Endothelial cell of umbilical vein (primary cell): ENCODE data around the gene CLDND1. TPM values are rescaled to one million over a fixed set of nuclear protein-coding genes. Genes with fewer than 3 reads are reported as not detected.

Source experiments
- BruUV-seq: library from RNA; stranded (reverse); fragments of 400-500 nt; replicated peaks from 2 replicates; lab custom pipeline; 2021; lab: Mats Ljungman, UMichigan
- CTCF ChIA-PET: fragments of 300-600, 350-600 bp; sonication (Branson Sonifier 250); formaldehyde crosslinking; loops from one replicate; lab custom pipeline; 2021; ENCODE audit warnings: antibody characterized with exemption, inconsistent platforms; lab: Charles Lee
- POLR2A ChIA-PET: fragments of 300-600, 350-600 bp; sonication (Branson Sonifier 250); formaldehyde crosslinking; loops from one replicate; lab custom pipeline; 2021; ENCODE audit warnings: antibody characterized with exemption, inconsistent platforms; lab: Charles Lee
- DNase-seq: peaks from one replicate; pipeline ENCODE4 v3.0.0-alpha.2; 2011; ENCODE audit warnings: low read depth, low spot score
- FAIRE-seq: peaks from 2 replicates; lab custom pipeline; 2011; peaks lifted over from hg19 to GRCh38; lab: Jason Lieb, UNC
- H2AFZ ChIP-seq: 2 replicates; pipeline ENCODE4 v1.6.0; 2012; ENCODE audit warnings: low read depth, low read length, control low read depth, inconsistent platforms
- H3K27ac ChIP-seq: 2 replicates; pipeline ENCODE4 v1.5.1; 2011; ENCODE audit warnings: low read depth, mild to moderate bottlenecking, control low read depth, low read length, moderate library complexity; ENCODE audit not compliant: insufficient read depth
- H3K27me3 ChIP-seq, 2 experiments: 2 replicates each; pipeline versions ENCODE4 v1.6.0 to v1.6.1; 2011; ENCODE audit warnings: low read length in 2 of 2, mixed read lengths in 1 of 2; ENCODE audit not compliant: control insufficient read depth in 2 of 2, insufficient read depth in 2 of 2
- H3K36me3 ChIP-seq, 2 experiments: 2 replicates in 1 of 2; 3 replicates in 1 of 2; pipeline ENCODE4 v1.5.1; 2011; ENCODE audit warnings: low read length in 2 of 2, mild to moderate bottlenecking in 1 of 2, moderate library complexity in 1 of 2; ENCODE audit not compliant: control insufficient read depth in 2 of 2, insufficient read depth in 2 of 2; ENCODE audit errors: extremely low read depth in 1 of 2
- H3K4me1 ChIP-seq: 3 replicates; pipeline ENCODE4 v1.5.1; 2011; ENCODE audit warnings: mild to moderate bottlenecking, low read length; ENCODE audit not compliant: control insufficient read depth, insufficient read depth; ENCODE audit errors: extremely low read depth
- H3K4me2 ChIP-seq: 2 replicates; pipeline ENCODE4 v1.6.1; 2011; ENCODE audit warnings: low read length, control low read depth, mixed read lengths; ENCODE audit not compliant: insufficient read depth
- H3K4me3 ChIP-seq, 3 experiments: fragments of 200-600 bp in 1 of 3; sonication (generic), shearing (Covaris generic) in 1 of 3; replicated peaks in 1 of 3; 2 replicates each; pipeline ENCODE4 v1.5.1; 2011 to 2016; ENCODE audit warnings: control low read depth in 3 of 3, low read length in 3 of 3, mild to moderate bottlenecking in 2 of 3, inconsistent platforms in 1 of 3, low read depth in 1 of 3, moderate library complexity in 1 of 3; ENCODE audit not compliant: insufficient read depth in 1 of 3
- H3K79me2 ChIP-seq: 2 replicates; pipeline ENCODE4 v1.6.0; 2012; ENCODE audit warnings: low read length, inconsistent platforms; ENCODE audit not compliant: control insufficient read depth, insufficient read depth
- H3K9ac ChIP-seq: replicated peaks from 2 replicates; pipeline ENCODE3; 2011; ENCODE audit warnings: low read length, control low read depth; ENCODE audit not compliant: insufficient read depth; ENCODE audit errors: extremely low read depth
- H3K9me1 ChIP-seq: replicated peaks from 3 replicates; pipeline ENCODE4 v1.6.0; 2011; ENCODE audit warnings: mild to moderate bottlenecking, low read length; ENCODE audit not compliant: control insufficient read depth, insufficient read depth; ENCODE audit errors: extremely low read depth
- H3K9me3 ChIP-seq: replicated peaks from 2 replicates; pipeline ENCODE4 v1.5.1; 2012; ENCODE audit warnings: low read length, inconsistent platforms; ENCODE audit not compliant: control insufficient read depth, insufficient read depth
- H4K20me1 ChIP-seq: replicated peaks from 2 replicates; pipeline ENCODE3; 2011; ENCODE audit warnings: mild to moderate bottlenecking, low read length; ENCODE audit not compliant: control insufficient read depth, insufficient read depth; ENCODE audit errors: extremely low read depth
- EZH2 ChIP-seq: IDR thresholded peaks from 2 replicates; pipeline ENCODE4 v1.6.1; 2012; ENCODE audit warnings: borderline replicate concordance, low read depth, mild to moderate bottlenecking, moderate library complexity, low read length, inconsistent platforms; ENCODE audit not compliant: severe bottlenecking
- FOS ChIP-seq: IDR thresholded peaks from 2 replicates; pipeline ENCODE4 v1.6.1; 2011; ENCODE audit warnings: mild to moderate bottlenecking, low read length, moderate library complexity, borderline replicate concordance; ENCODE audit not compliant: insufficient read depth
- GATA2 ChIP-seq: IDR thresholded peaks from 2 replicates; pipeline ENCODE4 v1.7.0; 2011; ENCODE audit warnings: low read depth, mild to moderate bottlenecking, moderate library complexity, mixed read lengths, low read length; ENCODE audit not compliant: insufficient read length, insufficient read depth
- JUN ChIP-seq: IDR thresholded peaks from 2 replicates; pipeline ENCODE4 v1.6.1; 2011; ENCODE audit warnings: borderline replicate concordance, low read depth; ENCODE audit not compliant: insufficient read length, insufficient read depth
- MYC ChIP-seq: IDR thresholded peaks from one replicate; pipeline ENCODE4 v1.6.1; 2011; ENCODE audit warnings: mild to moderate bottlenecking, low read depth, low read length
- POLR2A ChIP-seq: IDR thresholded peaks from 2 replicates; pipeline ENCODE4 v1.6.1; 2012; ENCODE audit warnings: low read depth, mild to moderate bottlenecking, control low read depth, low read length
- POLR2AphosphoS5 ChIP-seq: IDR thresholded peaks from 2 replicates; pipeline ENCODE4 v1.6.1; 2012; ENCODE audit warnings: low read depth, mild to moderate bottlenecking, control low read depth, low read length, moderate library complexity; ENCODE audit not compliant: insufficient read depth
- dilution Hi-C: fragments of 300-500 bp; cut with MboI; formaldehyde crosslinking; loops from one replicate; pipeline ENCODE4 v1.15.0; 2019; ENCODE audit warnings: low sequenced_read_pairs; ENCODE audit not compliant: extremely low pct_ligation_motif_present
- intact Hi-C: fragments of 100-400 bp; cut with micrococcal nuclease; formaldehyde crosslinking; loops from one replicate; pipeline ENCODE4 v1.10.0; 2022
- polyA plus RNA-seq, 4 experiments: library from polyadenylated mRNA; depleted of rRNA in 3 of 4; stranded (reverse) in 3 of 4; unstranded in 1 of 4; fragments of >200 nt; gene quantifications; 2 replicates each; pipeline versions ENCODE4 v1.2.1 to v1.2.3, GENCODE V29; 2011 to 2012; ENCODE audit warnings: missing spikeins in 1 of 4
- total RNA-seq: library from RNA; stranded (reverse); gene quantifications from 2 replicates; pipeline ENCODE4 v1.2.3, GENCODE V29; 2021
- TF ChIP-seq, protein P1 (sequence below): IDR thresholded peaks from 2 replicates; pipeline ENCODE4 v1.6.1; 2011; ENCODE audit not compliant: insufficient read depth, insufficient read length
- TF ChIP-seq, protein P2 (sequence below), 2 donors: IDR thresholded peaks; 1 replicate in 1 of 2; 2 replicates in 1 of 2; pipeline ENCODE4 v1.5.1; 2011; ENCODE audit warnings: low read length in 2 of 2, mild to moderate bottlenecking in 2 of 2, moderate library complexity in 2 of 2, control low read depth in 1 of 2, inconsistent platforms in 1 of 2, low read depth in 1 of 2; ENCODE audit not compliant: insufficient read depth in 1 of 2; ENCODE audit errors: extremely low read depth in 1 of 2

CLDND1 gene
- total and polyA plus RNA-seq, 2 donors (not counting 3 experiments of a cell fraction or from before 2014, with no cell fraction given): 101 to 214 TPM

DNA sequence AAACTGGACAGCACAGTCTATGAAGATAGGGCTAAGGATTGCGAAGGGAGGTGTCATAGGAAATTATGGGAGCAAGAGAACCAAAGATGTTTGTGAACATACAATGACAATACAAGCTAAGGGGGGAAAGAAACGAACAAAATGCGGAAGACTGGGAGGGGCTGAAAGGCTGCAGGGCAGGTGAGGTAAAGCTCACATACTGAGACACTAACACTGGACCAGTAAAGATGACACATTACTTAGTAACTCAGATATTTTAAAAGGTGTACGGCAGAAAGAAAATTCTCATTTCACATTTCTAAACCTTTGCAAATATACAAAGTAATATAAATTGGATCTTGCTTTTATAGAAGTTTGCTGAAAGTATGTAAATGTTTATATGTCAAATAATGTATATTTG lies 10.1 kb downstream of the CLDND1 start:
- no peak overlapping the region for H3K4me2 ChIP-seq
- H3K4me1 ChIP-seq: peaks cover 2% of the 10 kb centered on the region
- no peaks in the 10 kb centered on the region for H3K79me2 ChIP-seq
- no peak for TF ChIP-seq JUN
- TF ChIP-seq EZH2: no peak
- TF ChIP-seq POLR2A: no peak
- TF ChIP-seq, protein P1, sequence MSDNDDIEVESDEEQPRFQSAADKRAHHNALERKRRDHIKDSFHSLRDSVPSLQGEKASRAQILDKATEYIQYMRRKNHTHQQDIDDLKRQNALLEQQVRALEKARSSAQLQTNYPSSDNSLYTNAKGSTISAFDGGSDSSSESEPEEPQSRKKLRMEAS: no peak
- no peaks in the 10 kb centered on the region for H3K9me3 ChIP-seq
- BruUV-seq: no TSS peak
- no peak overlapping the region for H3K9ac ChIP-seq
- DNase-seq: no peak
- H3K27me3 ChIP-seq: no peaks in the 10 kb centered on the region
- no peak for FAIRE-seq
- H2AFZ ChIP-seq: no peak overlapping the region
- POLR2A ChIA-PET: no interaction called here
- CTCF ChIA-PET: no interaction called here
- H3K9me1 ChIP-seq: no peaks in the 10 kb centered on the region
- peaks cover 4 to 9% of the 10 kb centered on the region in 2 experiments for H3K36me3 ChIP-seq
- dilution Hi-C loops (no loop called here), intact Hi-C loops (no loop called here)
- no peaks in the 10 kb centered on the region for H4K20me1 ChIP-seq
- no peak overlapping the region for H3K27ac ChIP-seq
- no peak overlapping the region for H3K4me3 ChIP-seq

DNA sequence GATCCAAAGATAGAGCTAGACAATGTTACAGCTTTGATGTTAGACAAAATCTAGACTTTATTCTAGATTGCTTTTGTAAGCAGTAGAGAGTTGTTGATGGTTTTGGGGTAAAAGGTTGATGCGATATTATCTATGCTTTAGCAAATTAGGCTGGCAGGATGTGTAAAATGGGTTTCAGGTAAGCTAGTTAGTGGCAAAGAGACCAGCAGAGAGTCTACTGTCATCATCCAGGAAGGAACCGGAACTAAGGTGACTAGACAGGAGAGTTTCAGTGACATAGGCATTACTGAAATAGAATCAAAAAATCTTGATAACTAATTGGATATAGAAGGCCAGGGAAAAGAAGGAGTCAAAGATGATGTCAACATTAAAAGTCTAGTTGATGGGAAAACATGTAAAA lies 14.1 kb downstream of the CLDND1 start:
- peaks cover 2% of the 10 kb centered on the region for H3K4me1 ChIP-seq
- no peak overlapping the region for H2AFZ ChIP-seq
- no peaks in the 10 kb centered on the region for H3K79me2 ChIP-seq
- no peak overlapping the region for H3K4me2 ChIP-seq
- no peaks in the 10 kb centered on the region for H3K36me3 ChIP-seq
- intact Hi-C loops (no loop called here), dilution Hi-C loops (no loop called here)
- CTCF ChIA-PET: no interaction called here
- POLR2A ChIA-PET: no interaction called here
- H3K9ac ChIP-seq: no peak overlapping the region
- TF ChIP-seq FOS: no peak
- TF ChIP-seq, protein P1: no peak
- no peak for TF ChIP-seq POLR2A
- TF ChIP-seq, protein P2, sequence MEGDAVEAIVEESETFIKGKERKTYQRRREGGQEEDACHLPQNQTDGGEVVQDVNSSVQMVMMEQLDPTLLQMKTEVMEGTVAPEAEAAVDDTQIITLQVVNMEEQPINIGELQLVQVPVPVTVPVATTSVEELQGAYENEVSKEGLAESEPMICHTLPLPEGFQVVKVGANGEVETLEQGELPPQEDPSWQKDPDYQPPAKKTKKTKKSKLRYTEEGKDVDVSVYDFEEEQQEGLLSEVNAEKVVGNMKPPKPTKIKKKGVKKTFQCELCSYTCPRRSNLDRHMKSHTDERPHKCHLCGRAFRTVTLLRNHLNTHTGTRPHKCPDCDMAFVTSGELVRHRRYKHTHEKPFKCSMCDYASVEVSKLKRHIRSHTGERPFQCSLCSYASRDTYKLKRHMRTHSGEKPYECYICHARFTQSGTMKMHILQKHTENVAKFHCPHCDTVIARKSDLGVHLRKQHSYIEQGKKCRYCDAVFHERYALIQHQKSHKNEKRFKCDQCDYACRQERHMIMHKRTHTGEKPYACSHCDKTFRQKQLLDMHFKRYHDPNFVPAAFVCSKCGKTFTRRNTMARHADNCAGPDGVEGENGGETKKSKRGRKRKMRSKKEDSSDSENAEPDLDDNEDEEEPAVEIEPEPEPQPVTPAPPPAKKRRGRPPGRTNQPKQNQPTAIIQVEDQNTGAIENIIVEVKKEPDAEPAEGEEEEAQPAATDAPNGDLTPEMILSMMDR (IDR thresholded peaks at IDR 0.05; ENCODE audit: extremely low read depth in 1 of 2, insufficient read depth in 1 of 2, low read depth in 1 of 2, low read length in 2 of 2): no peak
- no peak for TF ChIP-seq MYC
- no peak for TF ChIP-seq EZH2
- TF ChIP-seq POLR2AphosphoS5: no peak
- TF ChIP-seq JUN: no peak
- TF ChIP-seq GATA2: no peak
- no peak overlapping the region for H3K4me3 ChIP-seq
- no TSS peak for BruUV-seq
- H3K9me3 ChIP-seq: no peaks in the 10 kb centered on the region
- DNase-seq: no peak
- no peaks in the 10 kb centered on the region for H4K20me1 ChIP-seq
- no peaks in the 10 kb centered on the region for H3K9me1 ChIP-seq
- H3K27me3 ChIP-seq: no peaks in the 10 kb centered on the region
- no peak overlapping the region for H3K27ac ChIP-seq
- FAIRE-seq: no peak
